ENCODE data around the gene MYO9B. TPM values are rescaled to one million over a fixed set of nuclear protein-coding genes. Genes with fewer than 3 reads are reported as not detected.

The MYO9B gene
- total and polyA plus RNA-seq, 9 of the 15 experiments (the other 6 are each of a cell fraction or from before 2014, with no cell fraction given), result 2.4 to 77.6 (median 23.0) TPM

- Histone ChIP-seq H3K9me1 (ENCODE audit: control insufficient read depth, insufficient read depth, low read length) (no peaks in the 10 kb centered on the region), H3K27ac (ENCODE audit: extremely low read depth, low read depth, low read length) (no peak overlapping the region), H3K4me1 (replicated peaks in 1 of 2; ENCODE audit: control insufficient read depth in 2 of 2, insufficient read depth in 2 of 2, low read length in 2 of 2) (no peaks in the 10 kb centered on the region), H3K36me3 (ENCODE audit: control insufficient read depth, insufficient read depth, low read length) (peaks cover 75% of the 10 kb centered on the region), H3K4me3 (no peak overlapping the region), H2AFZ (ENCODE audit: low read depth, low read length) (no peak overlapping the region), H4K20me1 (replicated peaks; ENCODE audit: control insufficient read depth, insufficient read depth, low read length) (no peaks in the 10 kb centered on the region), H3K79me2 (ENCODE audit: control insufficient read depth, insufficient read depth, low read length) (no peaks in the 10 kb centered on the region), H3K27me3 (ENCODE audit: control insufficient read depth in 2 of 2, insufficient read depth in 2 of 2, low read length in 2 of 2) (no peaks in the 10 kb centered on the region), H3K9me3 (replicated peaks; ENCODE audit: control insufficient read depth, insufficient read depth, low read depth, low read length) (no peaks in the 10 kb centered on the region), H3K9ac (ENCODE audit: insufficient read depth in 1 of 2, low read depth in 2 of 2, low read length in 2 of 2) (no peak overlapping the region), H3K4me2 (ENCODE audit: insufficient read depth, low read length) (no peak overlapping the region)
- ATAC-seq, result no peak
- POLR2A ChIA-PET, result interaction anchor here (0.7 kb wide), 1 partner anchor 47 kb away, joined by 3 read pairs; no protein-coding TSS in a partner anchor
- TF ChIP-seq CBX3 (IDR thresholded peaks at IDR 0.05; ENCODE audit: borderline replicate concordance in 1 of 2, low read length in 2 of 2) (peak in 1 of 2 experiments; percentile 68; a peak in 1 of 3 replicates), DPF2 (IDR thresholded peaks at IDR 0.05) (no peak), CC2D1A (IDR thresholded peaks at IDR 0.05) (no peak), ATF6 (CRISPR knock-in tag; IDR thresholded peaks at IDR 0.05) (no peak), ZNF146 (CRISPR knock-in tag; IDR thresholded peaks at IDR 0.05; ENCODE audit: unreplicated experiment) (peak; percentile 98), ADNP (tag; IDR thresholded peaks at IDR 0.05) (peak; percentile 67), SMARCA5 (IDR thresholded peaks at IDR 0.05) (0 out of 2 replicates have a peak, but pooled peaks have one; percentile 16), BCOR (IDR thresholded peaks at IDR 0.05) (peak; percentile 45; the same call in 1 of the 2 replicates), NFIC (IDR thresholded peaks at IDR 0.05) (no peak), NR4A1 (CRISPR knock-in tag; IDR thresholded peaks at IDR 0.05) (no peak), NR4A1 (tag; IDR thresholded peaks at IDR 0.05) (no peak), PPARD (CRISPR knock-in tag; IDR thresholded peaks at IDR 0.05) (no peak), ZNF24 (IDR thresholded peaks at IDR 0.05) (no peak), POLR2H (tag; IDR thresholded peaks at IDR 0.05; ENCODE audit: low read depth) (no peak), RBM25 (IDR thresholded peaks at IDR 0.05; ENCODE audit: low read depth, low read length, severe bottlenecking) (peak; percentile 88), ZFP1 (CRISPR knock-in tag; IDR thresholded peaks at IDR 0.05) (no peak), ZNF561 (CRISPR knock-in tag; conservative IDR thresholded peaks at IDR 0.05) (no peak), ZNF586 (CRISPR knock-in tag; conservative IDR thresholded peaks at IDR 0.05) (no peak), KDM1A (IDR thresholded peaks at IDR 0.05) (peak in 1 of 2 experiments; percentile 54; a peak in 2 of 4 replicates)
- no peak for DNase-seq (ENCODE audit: extremely low read depth in 1 of 4, low spot score in 3 of 4)
- CTCF ChIA-PET (ENCODE audit: low intra/inter-chr PET ratio), result no interaction called here
- BruUV-seq (replicated peaks), result no TSS peak
- 94% methylated on average over 4 of the region's 4 CpGs for WGBS (ENCODE audit: insufficient coverage, low coverage, missing lambda C conversion rate)
- FAIRE-seq, result no peak
- intact Hi-C loops (cut with micrococcal nuclease) (no loop called here), in situ Hi-C loops (cut with MboI) (no loop called here)
Measured at GRCh38 chr19:17163652-17164051, 88.1 kb downstream of the MYO9B start.
